Left colon (tissue), 2 donors: ENCODE measurements around the gene RBP2. TPM values are rescaled to one million over a fixed set of nuclear protein-coding genes. Genes with fewer than 3 reads are reported as not detected.

ENCODE experiments used
- ATAC-seq: fragments of 200-7000 bp; cut with Tn5 transposase; one replicate; pipeline ENCODE4 v1.9.1; 2020; ENCODE audit warnings: mild to moderate bottlenecking, moderate library complexity
- DNase-seq, 2 donors: peaks; one replicate each; pipeline ENCODE4 v3.0.0-alpha.2; 2020
- intact Hi-C, 2 donors: fragments of 100-400 bp; cut with DNase I in 1 of 2; cut with micrococcal nuclease in 1 of 2; formaldehyde crosslinking; loops; one replicate each; pipeline versions ENCODE4 v1.11.2 to v1.14.0; 2022; cut with DNase I, micrococcal nuclease
- total RNA-seq, 2 donors: library from RNA; stranded (reverse); fragmentation: NEBNext Ultra II Directional; extraction: Animal tissue kit (Norgen Biotek cat#: 25700); gene quantifications; one replicate each; pipeline ENCODE4 v1.2.1, GENCODE V29; 2021
- donor health status: DM: no; HTN: no; CAD: no.
- donor health status: DM: yes; HTN: yes; CAD: no.

The RBP2 gene
- total RNA-seq, 2 donors from 2014 or later, result 0.67 to 1.3 TPM

DNA sequence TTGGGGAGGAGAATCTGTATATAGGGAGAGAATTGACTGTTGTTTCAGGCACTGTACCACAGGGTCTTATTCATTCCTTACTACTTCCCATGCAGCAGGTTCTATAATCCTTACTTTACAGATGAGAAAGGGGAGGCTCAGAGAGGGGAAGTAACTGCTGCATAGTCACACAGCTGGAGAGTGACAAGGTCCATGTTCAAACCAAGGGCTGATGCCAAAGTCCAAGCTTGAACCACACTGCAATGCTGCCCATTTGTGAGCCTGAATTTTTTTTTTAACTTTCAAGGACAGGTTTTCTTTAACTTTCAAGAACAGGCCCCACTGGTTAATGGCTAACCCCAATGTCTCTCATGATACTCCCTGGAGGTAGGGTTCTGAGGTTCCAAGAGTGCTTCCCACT, 26.2 kb downstream of the RBP2 start:
- ATAC-seq, result no peak
- intact Hi-C loops, result no loop called here
- DNase-seq, result no peak

GRCh38 chr3:139449566-139449965, 26.8 kb downstream of the RBP2 start:
- intact Hi-C loops, result no loop called here
- no peak for ATAC-seq
- no peak for DNase-seq

GRCh38 chr3:139448104-139448503, 28.2 kb downstream of the RBP2 start:
- intact Hi-C loops, result no loop called here
- DNase-seq (no peak), ATAC-seq (no peak)

DNA sequence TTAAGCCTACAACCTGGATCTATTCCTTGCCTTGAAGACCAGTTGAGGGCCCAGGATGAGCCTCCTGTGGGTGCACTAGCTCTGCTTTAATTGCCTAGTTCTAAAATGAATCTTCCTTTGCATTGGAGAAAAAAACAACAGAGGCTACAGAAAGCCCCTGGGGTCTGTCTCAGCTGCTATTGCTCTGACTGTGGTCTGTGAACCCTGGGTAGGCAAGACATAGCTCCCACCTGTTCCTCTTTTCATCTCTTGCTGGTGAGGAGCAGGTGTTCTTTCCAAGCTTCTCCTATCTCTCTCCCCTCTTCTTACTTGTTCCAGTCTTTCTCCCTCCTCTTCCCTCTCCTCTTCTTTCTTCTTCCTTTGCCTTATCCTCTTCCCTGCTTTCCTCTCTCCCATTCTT, 28.8 kb downstream of the RBP2 start:
- intact Hi-C loops, result no loop called here
- no peak for ATAC-seq
- DNase-seq, result no peak

DNA sequence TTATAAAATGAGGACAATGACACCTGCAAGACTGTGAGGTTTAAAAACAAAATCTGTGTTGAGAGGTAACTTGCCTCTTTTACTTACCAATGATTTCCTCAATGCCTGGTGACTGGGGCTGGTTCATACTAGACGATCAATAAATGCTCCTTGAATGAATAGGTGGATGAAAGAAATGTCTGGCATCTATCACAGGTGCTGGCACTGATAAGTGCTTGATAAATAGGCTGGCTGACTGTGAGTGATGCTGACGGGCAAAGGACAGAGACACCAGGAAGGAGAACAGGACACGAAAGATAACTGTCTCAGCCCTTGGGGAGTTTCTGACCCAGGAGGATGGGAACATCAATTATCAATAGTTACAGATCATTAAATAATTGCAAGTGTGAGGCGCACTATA, 31.9 kb downstream of the RBP2 start:
- no peak for DNase-seq
- intact Hi-C loops, result no loop called here
- no peak for ATAC-seq

- ATAC-seq, result no peak
- DNase-seq, result no peak
- intact Hi-C loops, result no loop called here
Observed at GRCh38 chr3:139443186-139443585, 33.1 kb downstream of the RBP2 start.

- ATAC-seq, result no peak
- no peak for DNase-seq
- intact Hi-C loops, result no loop called here
Observed at GRCh38 chr3:139441656-139442055, 34.7 kb downstream of the RBP2 start.

- DNase-seq (no peak), ATAC-seq (no peak)
- intact Hi-C loops, result no loop called here
Observed at GRCh38 chr3:139440639-139441556, 35.4 kb downstream of the RBP2 start.

DNA sequence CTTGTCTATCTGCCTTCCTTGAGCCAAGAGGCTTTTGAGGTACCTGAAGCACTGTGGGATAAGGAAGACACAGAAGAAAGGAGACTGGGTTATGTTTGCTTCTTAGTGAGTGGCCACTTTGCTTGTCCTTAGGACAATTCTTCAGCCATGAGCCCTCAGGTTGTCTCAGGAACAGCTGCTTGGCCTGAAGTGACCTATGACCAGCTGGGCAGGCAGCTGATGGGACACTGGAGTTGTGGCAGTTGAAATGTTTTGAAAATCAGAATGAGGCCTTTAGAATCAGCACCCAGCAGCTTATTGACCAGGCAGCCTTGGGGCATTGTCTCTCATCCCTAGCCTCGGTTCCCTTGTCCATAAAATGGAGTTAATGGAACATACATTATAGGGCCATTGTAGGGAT, 37.0 kb downstream of the RBP2 start:
- intact Hi-C loops, result no loop called here
- DNase-seq (no peak), ATAC-seq (no peak)

- DNase-seq (no peak), ATAC-seq (no peak)
- intact Hi-C loops, result no loop called here
Observed at GRCh38 chr3:139434764-139435307, 41.5 kb downstream of the RBP2 start.

DNA sequence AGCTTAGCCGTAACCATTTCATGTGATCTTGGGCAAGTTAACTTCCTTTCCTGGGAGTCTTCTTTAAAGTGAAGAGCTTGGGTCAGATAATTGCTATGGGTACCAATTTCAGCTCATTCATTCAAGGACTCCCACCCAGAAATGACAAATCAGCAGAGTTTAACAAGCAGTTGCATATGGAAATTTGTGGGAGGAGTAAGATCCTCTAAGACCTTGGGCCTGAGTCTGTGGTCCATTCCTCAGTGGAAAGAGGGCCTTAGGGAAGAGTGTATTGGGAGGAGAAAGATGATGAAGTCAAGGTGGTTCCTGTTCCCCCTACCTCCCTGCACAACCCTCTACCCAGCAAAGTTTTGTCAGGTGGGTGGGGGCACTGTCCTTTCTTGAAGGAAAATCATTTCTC, 42.1 kb downstream of the RBP2 start:
- intact Hi-C loops, result no loop called here
- DNase-seq (no peak), ATAC-seq (no peak)

- no peak for DNase-seq
- no peak for ATAC-seq
- intact Hi-C loops, result no loop called here
Observed at GRCh38 chr3:139433089-139433488, 43.2 kb downstream of the RBP2 start.

GRCh38 chr3:139430493-139430892, 45.8 kb downstream of the RBP2 start:
- ATAC-seq, result no peak
- intact Hi-C loops, result no loop called here
- no peak for DNase-seq

DNA sequence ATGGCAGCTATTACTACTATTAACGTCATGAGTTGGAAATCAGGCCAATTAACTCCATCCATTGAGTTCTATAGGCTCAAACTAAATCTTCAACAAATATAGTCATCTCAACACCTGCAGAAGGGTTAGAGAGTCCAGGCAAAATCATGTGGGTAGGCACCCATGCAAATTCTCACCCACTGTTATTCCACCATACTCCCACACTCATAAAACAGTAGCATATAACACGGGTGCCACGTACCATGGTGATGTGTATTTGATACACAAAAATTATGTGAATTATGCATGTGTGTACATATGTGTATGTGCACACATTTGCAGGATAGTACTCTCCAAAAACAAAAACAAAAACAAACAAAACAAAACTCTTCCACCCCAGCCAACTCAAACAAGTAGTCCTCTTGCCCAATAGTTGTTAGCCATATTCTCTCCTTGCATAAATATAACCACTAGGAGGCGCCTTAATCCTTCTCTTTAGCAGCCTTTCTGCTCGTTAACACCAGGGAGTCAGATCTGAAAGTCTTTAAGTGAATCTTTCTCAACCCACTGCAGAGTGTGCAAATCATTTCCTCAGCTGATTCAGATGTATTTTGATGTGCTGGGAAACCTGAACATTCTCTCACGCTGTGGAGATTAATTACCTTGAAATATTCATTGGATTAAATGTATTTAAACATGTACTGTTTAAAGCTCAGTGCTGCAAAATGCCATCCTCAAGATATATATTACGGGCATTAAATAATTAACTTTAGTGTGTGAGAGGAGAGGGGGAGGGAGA, 48.8 kb downstream of the RBP2 start:
- intact Hi-C loops, result loop anchor here in 1 of 2 donors (5.0 to 10.0 kb wide), 2 partner anchors 135 to 1437 kb away; no protein-coding TSS in a partner anchor
- no peak for DNase-seq
- peak; percentile 79 for ATAC-seq

DNA sequence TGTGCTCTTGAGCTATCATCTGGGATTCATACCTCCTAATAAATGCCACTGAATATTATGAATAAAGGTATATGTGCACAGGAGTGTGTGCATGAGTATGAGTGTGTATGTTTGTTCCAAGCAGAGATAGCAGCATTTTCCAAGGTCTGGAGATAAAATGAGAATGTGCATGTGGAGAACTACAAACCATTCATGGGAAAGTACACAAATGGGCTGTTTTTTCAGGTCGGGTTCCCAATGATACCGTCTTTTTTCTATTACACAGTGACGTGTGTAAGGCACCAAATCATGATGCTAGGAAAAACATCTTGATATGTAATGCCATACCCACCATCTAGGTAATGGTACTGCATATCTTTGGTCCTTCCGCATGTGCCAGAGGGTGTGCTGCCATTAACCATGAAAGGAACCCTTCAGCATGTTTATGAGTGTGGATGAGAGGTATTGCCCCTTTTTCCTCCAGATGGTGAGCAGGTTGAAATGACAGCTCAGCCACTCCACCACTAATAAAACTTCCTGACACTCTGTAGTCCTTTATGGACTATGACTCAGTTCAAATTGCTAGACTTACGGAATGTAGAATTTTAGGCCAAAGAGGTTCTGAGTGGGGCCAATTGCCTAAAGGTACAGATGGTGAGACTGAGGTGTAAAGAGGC, 50.4 kb downstream of the RBP2 start:
- intact Hi-C loops, result loop anchor here in 1 of 2 donors (5.0 to 10.0 kb wide), 2 partner anchors 136 to 1439 kb away; no protein-coding TSS in a partner anchor
- ATAC-seq (peak; percentile 38), DNase-seq (no peak)

GRCh38 chr3:139423232-139423631, 53.1 kb downstream of the RBP2 start:
- DNase-seq (peak in 1 of 2 donors; percentile 13), ATAC-seq (peak; percentile 82)
- intact Hi-C loops, result loop anchor here in 1 of 2 donors (10.0 kb wide), 1 partner anchor 1442 kb away; no protein-coding TSS in a partner anchor

DNA sequence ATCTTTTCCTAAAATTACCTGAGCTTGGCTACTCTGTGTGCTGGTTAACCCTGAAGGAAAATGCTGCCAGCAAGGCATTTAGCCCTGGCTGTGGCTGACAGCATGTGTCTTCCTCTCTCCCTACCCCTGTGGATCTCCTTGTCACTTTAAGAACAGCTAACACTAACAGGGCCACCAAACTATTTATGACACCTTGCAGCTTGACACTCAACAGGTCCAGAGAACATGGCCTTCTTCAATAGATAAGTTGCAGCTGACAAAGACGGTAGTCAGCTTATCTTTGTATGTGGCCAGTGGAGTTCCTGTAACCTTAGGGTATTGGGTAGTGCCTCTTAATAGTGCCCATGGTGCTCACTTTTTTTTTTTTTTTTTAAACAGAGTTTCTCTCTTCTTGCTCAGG, 54.9 kb downstream of the RBP2 start:
- DNase-seq, result no peak
- intact Hi-C loops, result loop anchor here in 1 of 2 donors (10.0 kb wide), 1 partner anchor 1443 kb away; no protein-coding TSS in a partner anchor
- ATAC-seq, result no peak

GRCh38 chr3:139421040-139421439, 55.3 kb downstream of the RBP2 start:
- intact Hi-C loops, result loop anchor here in 1 of 2 donors (10.0 kb wide), 1 partner anchor 1444 kb away; no protein-coding TSS in a partner anchor
- ATAC-seq, result no peak
- DNase-seq, result no peak

GRCh38 chr3:139418144-139418543, 58.2 kb downstream of the RBP2 start:
- intact Hi-C loops, result no loop called here
- no peak for DNase-seq

More at GRCh38 chr3:139418144-139418543, 58.2 kb downstream of the RBP2 start:
- ATAC-seq, result no peak
